NCI-H226 (cell line): Measurements from ENCODE around the gene DNAH11.
"Not testable (repeated sequence)": the region's sequence is repeated elsewhere in the genome, so short reads cannot be mapped to it uniquely, and the experiment has no call there.

Experiments
- DNase-seq: peaks from one replicate; pipeline ENCODE4 v3.0.0-alpha.2; 2015

Gene DNAH11

GRCh38 chr7:21718391-21718790, 175.6 kb downstream of the DNAH11 start:
- no peak for DNase-seq

- DNase-seq = no peak
These were observed 177.0 kb downstream of the DNAH11 start for GRCh38 chr7:21719846-21720245.

- no peak for DNase-seq
These were observed 179.5 kb downstream of the DNAH11 start for GRCh38 chr7:21722371-21722770.

GRCh38 chr7:21724562-21724961, 181.7 kb downstream of the DNAH11 start:
- no peak for DNase-seq

- DNase-seq = no peak
These were observed 187.6 kb downstream of the DNAH11 start for GRCh38 chr7:21730399-21730798.

- DNase-seq = no peak
These were observed 189.1 kb downstream of the DNAH11 start for GRCh38 chr7:21731977-21732376.

- DNase-seq = not testable (repeated sequence)
These were observed 190.1 kb downstream of the DNAH11 start for GRCh38 chr7:21732956-21733355.

- no peak for DNase-seq
These were observed 191.0 kb downstream of the DNAH11 start for GRCh38 chr7:21733837-21734236.

- DNase-seq = no peak
These were observed 200.7 kb downstream of the DNAH11 start for GRCh38 chr7:21743493-21743892.

GRCh38 chr7:21746949-21747348, 204.1 kb downstream of the DNAH11 start:
- no peak for DNase-seq

GRCh38 chr7:21747806-21748205, 205.0 kb downstream of the DNAH11 start:
- DNase-seq = no peak

- DNase-seq = no peak
These were observed 206.5 kb downstream of the DNAH11 start for GRCh38 chr7:21749378-21749777.

GRCh38 chr7:21753071-21753470, 210.2 kb downstream of the DNAH11 start:
- no peak for DNase-seq

GRCh38 chr7:21754963-21755362, 212.1 kb downstream of the DNAH11 start:
- DNase-seq = no peak

GRCh38 chr7:21757537-21758282, 214.9 kb downstream of the DNAH11 start:
- DNase-seq = no peak

GRCh38 chr7:21758286-21758685, 215.4 kb downstream of the DNAH11 start:
- DNase-seq = no peak

GRCh38 chr7:21762469-21762868, 219.6 kb downstream of the DNAH11 start:
- DNase-seq = no peak

GRCh38 chr7:21763818-21764217, 221.0 kb downstream of the DNAH11 start:
- no peak for DNase-seq

- no peak for DNase-seq
These were observed 223.4 kb downstream of the DNAH11 start for GRCh38 chr7:21766218-21766617.

- peak; percentile 86 for DNase-seq
These were observed 224.6 kb downstream of the DNAH11 start for GRCh38 chr7:21767300-21767900.

- DNase-seq = no peak
These were observed 225.4 kb downstream of the DNAH11 start for GRCh38 chr7:21768279-21768678.

- no peak for DNase-seq
These were observed 228.4 kb downstream of the DNAH11 start for GRCh38 chr7:21771266-21771665.

- no peak for DNase-seq
These were observed 229.2 kb downstream of the DNAH11 start for GRCh38 chr7:21771906-21772610.

- DNase-seq = no peak
These were observed 230.5 kb downstream of the DNAH11 start for GRCh38 chr7:21773326-21773725.
